Naive thymus-derived CD4-positive, alpha-beta T cell (primary cell): ENCODE data around the gene C18orf54. TPM values are rescaled to one million over a fixed set of nuclear protein-coding genes. Genes with fewer than 3 reads are reported as not detected.

Source experiments
- ATAC-seq: fragments of 150-1000 bp; cut with Tn5 transposase; 2 replicates; pipeline ENCODE4 v1.10.0; 2021; ENCODE audit warnings: mild to moderate bottlenecking, moderate library complexity
- CTCF ChIA-PET: fragments of 350-600 bp; sonication (Branson Sonifier 250); formaldehyde crosslinking; loops from one replicate; lab custom pipeline; 2021; ENCODE audit warnings: antibody characterized with exemption; lab: Charles Lee
- POLR2A ChIA-PET: fragments of 350-600 bp; sonication (Branson Sonifier 250); formaldehyde crosslinking; loops from one replicate; lab custom pipeline; 2021; ENCODE audit warnings: antibody characterized with exemption, inconsistent platforms; lab: Charles Lee
- DNase-seq, 9 donors: peaks; one replicate each; pipeline versions ENCODE4 v3.0.0 to v3.0.0-alpha.2; 2020 to 2022; ENCODE audit warnings: mixed read lengths in 1 of 9
- H3K27ac ChIP-seq: one replicate; pipeline ENCODE4 v1.7.0; 2013; ENCODE audit warnings: mild to moderate bottlenecking, low read depth, low read length, moderate library complexity
- H3K27me3 ChIP-seq, 2 donors: one replicate each; pipeline ENCODE4 v1.7.0; 2013; ENCODE audit warnings: low read length in 2 of 2, mild to moderate bottlenecking in 2 of 2, moderate library complexity in 2 of 2; ENCODE audit not compliant: control insufficient read depth in 2 of 2, insufficient read depth in 2 of 2
- H3K36me3 ChIP-seq, 3 experiments: 1 replicate in 2 of 3; 2 replicates in 1 of 3; pipeline ENCODE4 v1.7.0; 2013; ENCODE audit warnings: low read length in 3 of 3, mild to moderate bottlenecking in 3 of 3, moderate library complexity in 1 of 3; ENCODE audit not compliant: insufficient read depth in 3 of 3, control insufficient read depth in 2 of 3
- H3K4me1 ChIP-seq, 2 donors: one replicate each; pipeline ENCODE4 v1.7.0; 2013; ENCODE audit warnings: low read length in 2 of 2, mild to moderate bottlenecking in 2 of 2, moderate library complexity in 1 of 2; ENCODE audit not compliant: control insufficient read depth in 2 of 2, insufficient read depth in 2 of 2
- H3K4me3 ChIP-seq: 2 replicates; pipeline ENCODE4 v1.7.0; 2013; ENCODE audit warnings: mild to moderate bottlenecking, low read length
- H3K9me3 ChIP-seq, 3 experiments: 1 replicate in 2 of 3; 2 replicates in 1 of 3; pipeline ENCODE4 v1.7.0; 2013; ENCODE audit warnings: low read length in 3 of 3; ENCODE audit not compliant: control insufficient read depth in 2 of 3
- H3K27ac Mint-ChIP-seq, 9 donors: one replicate each; pipeline ENCODE4 v1.8.0; 2020 to 2022; ENCODE audit warnings: mixed read lengths in 9 of 9, mild to moderate bottlenecking in 8 of 9, moderate library complexity in 5 of 9, inconsistent platforms in 2 of 9
- H3K27me3 Mint-ChIP-seq, 5 donors: one replicate each; pipeline ENCODE4 v1.8.0; 2021 to 2022; ENCODE audit warnings: mixed read lengths in 5 of 5, mild to moderate bottlenecking in 1 of 5
- H3K36me3 Mint-ChIP-seq, 5 donors: one replicate each; pipeline ENCODE4 v1.8.0; 2020 to 2022; ENCODE audit warnings: mixed read lengths in 5 of 5, mild to moderate bottlenecking in 3 of 5, inconsistent platforms in 1 of 5
- H3K4me1 Mint-ChIP-seq, 7 donors: one replicate each; pipeline ENCODE4 v1.8.0; 2020 to 2022; ENCODE audit warnings: mixed read lengths in 7 of 7, mild to moderate bottlenecking in 3 of 7, inconsistent platforms in 1 of 7
- H3K4me3 Mint-ChIP-seq, 10 donors: one replicate each; pipeline ENCODE4 v1.8.0; 2020 to 2022; ENCODE audit warnings: mild to moderate bottlenecking in 10 of 10, mixed read lengths in 10 of 10, moderate library complexity in 6 of 10, inconsistent platforms in 2 of 10
- H3K9me3 Mint-ChIP-seq, 11 donors: one replicate each; pipeline ENCODE4 v1.8.0; 2020 to 2022; ENCODE audit warnings: mixed read lengths in 11 of 11, mild to moderate bottlenecking in 4 of 11, inconsistent platforms in 1 of 11, moderate library complexity in 1 of 11
- intact Hi-C, 2 donors: fragments of 100-400 bp; cut with micrococcal nuclease; formaldehyde crosslinking; loops; one replicate each; pipeline ENCODE4 v1.15.1; 2023
- polyA plus RNA-seq, 2 donors: library from polyadenylated mRNA; unstranded; fragments of 300-500 nt; fragmentation: Illumina TruSeq; gene quantifications; one replicate each; pipeline ENCODE4 v1.2.3, GENCODE V29; 2021
- total RNA-seq, 6 experiments: library from RNA in 5 of 6; stranded (reverse) in 5 of 6; gene quantifications; 1 replicate in 5 of 6; 2 replicates in 1 of 6; pipeline ENCODE4 v1.2.3 and lab custom pipeline; 2021 to 2026

Gene C18orf54
- total and polyA plus RNA-seq, 7 experiments from 2014 or later, result 0.44 to 8.3 (median 0.91) TPM

GRCh38 chr18:54415086-54415485 lies 57.4 kb downstream of the C18orf54 start:
- Mint-ChIP-seq H3K27me3 (peaks cover 16 to 43% (median 34%) of the 10 kb centered on the region in 5 donors), H3K9me3 (no peaks in the 10 kb centered on the region), H3K27ac (no peak overlapping the region), H3K4me1 (no peaks in the 10 kb centered on the region), H3K36me3 (no peaks in the 10 kb centered on the region), H3K4me3 (no peak overlapping the region)
- CTCF ChIA-PET, result no interaction called here
- H3K9me3 ChIP-seq, result no peaks in the 10 kb centered on the region
- H3K27ac ChIP-seq, result no peak overlapping the region
- ATAC-seq (no peak), DNase-seq (no peak)
- no peaks in the 10 kb centered on the region for H3K36me3 ChIP-seq
- H3K4me1 ChIP-seq, result no peaks in the 10 kb centered on the region
- H3K27me3 ChIP-seq, result no peaks in the 10 kb centered on the region
- POLR2A ChIA-PET, result no interaction called here
- intact Hi-C loops, result no loop called here
- H3K4me3 ChIP-seq, result no peak overlapping the region

GRCh38 chr18:54416436-54416835 lies 58.7 kb downstream of the C18orf54 start:
- Histone ChIP-seq H3K27ac (no peak overlapping the region), H3K4me1 (no peaks in the 10 kb centered on the region), H3K27me3 (no peaks in the 10 kb centered on the region), H3K36me3 (no peaks in the 10 kb centered on the region), H3K9me3 (no peaks in the 10 kb centered on the region), H3K4me3 (no peak overlapping the region)
- ATAC-seq (no peak), DNase-seq (no peak)
- Mint-ChIP-seq H3K4me1 (no peaks in the 10 kb centered on the region), H3K9me3 (no peaks in the 10 kb centered on the region), H3K36me3 (no peaks in the 10 kb centered on the region), H3K27me3 (peaks cover 18 to 43% (median 29%) of the 10 kb centered on the region in 5 donors), H3K27ac (no peak overlapping the region), H3K4me3 (no peak overlapping the region)
- POLR2A ChIA-PET, result no interaction called here
- CTCF ChIA-PET, result no interaction called here
- intact Hi-C loops, result no loop called here

DNA sequence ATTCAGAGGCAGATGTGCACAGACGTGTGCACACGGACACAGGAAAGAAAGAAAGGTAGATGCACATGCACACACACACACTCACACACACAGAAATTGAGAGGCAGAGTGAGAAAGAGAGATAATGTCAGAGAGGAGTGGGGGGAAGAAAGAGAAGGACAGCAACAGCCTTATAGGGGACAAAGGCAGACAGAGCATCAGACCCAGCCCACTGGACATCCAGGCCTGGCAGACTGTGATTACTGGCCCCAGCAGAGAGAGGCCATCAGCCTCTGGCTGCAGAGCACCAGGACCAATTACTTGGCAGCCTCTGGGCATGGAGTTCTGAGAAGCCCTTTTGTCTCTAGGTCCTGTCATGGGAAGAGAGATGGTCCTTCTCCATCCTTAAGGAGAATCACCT lies 66.1 kb downstream of the C18orf54 start:
- H3K9me3 ChIP-seq, result no peaks in the 10 kb centered on the region
- no peak overlapping the region for H3K27ac ChIP-seq
- no peak overlapping the region for H3K4me3 ChIP-seq
- no peak for DNase-seq
- no peaks in the 10 kb centered on the region for H3K36me3 Mint-ChIP-seq
- intact Hi-C loops, result no loop called here
- ATAC-seq, result peak; percentile 22
- no peak overlapping the region for H3K27ac Mint-ChIP-seq
- no peaks in the 10 kb centered on the region for H3K9me3 Mint-ChIP-seq
- ChIA-PET POLR2A (no interaction called here), CTCF (no interaction called here)
- H3K4me3 Mint-ChIP-seq, result no peak overlapping the region
- no peaks in the 10 kb centered on the region for H3K36me3 ChIP-seq
- no peaks in the 10 kb centered on the region for H3K27me3 ChIP-seq
- no peaks in the 10 kb centered on the region for H3K4me1 Mint-ChIP-seq
- peaks cover 10 to 31% (median 26%) of the 10 kb centered on the region in 5 donors for H3K27me3 Mint-ChIP-seq
- no peaks in the 10 kb centered on the region for H3K4me1 ChIP-seq

DNA sequence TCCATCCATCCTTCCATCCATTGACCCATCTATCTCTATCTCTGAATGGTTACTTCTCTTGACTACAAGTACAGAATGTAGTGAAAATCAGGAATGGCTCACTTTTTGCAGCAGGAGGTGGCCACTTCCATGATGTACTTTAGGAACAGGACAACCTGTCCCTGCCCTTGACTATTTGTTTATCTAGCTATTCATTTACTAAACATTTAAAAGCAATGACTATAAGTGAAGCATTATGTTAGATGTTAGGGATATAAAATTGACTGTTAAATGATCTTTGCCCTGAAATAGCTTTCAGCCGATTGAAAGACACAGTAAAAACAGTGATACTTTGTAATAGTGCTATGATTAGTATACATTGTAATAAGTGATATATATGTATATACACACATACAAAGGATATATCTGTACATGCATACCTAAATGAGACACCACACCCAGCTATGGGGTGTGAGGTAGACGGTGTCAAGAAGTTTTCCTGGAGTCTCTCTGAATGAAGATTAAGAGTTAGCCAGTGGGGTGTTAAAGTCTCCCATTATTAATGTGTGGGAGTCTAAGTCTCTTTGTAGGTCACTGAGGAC lies 68.5 kb downstream of the C18orf54 start:
- intact Hi-C loops, result no loop called here
- ChIA-PET CTCF (no interaction called here), POLR2A (no interaction called here)
- Mint-ChIP-seq H3K4me1 (no peaks in the 10 kb centered on the region), H3K27me3 (peaks cover 10 to 32% (median 17%) of the 10 kb centered on the region in 5 donors), H3K9me3 (no peaks in the 10 kb centered on the region), H3K27ac (no peak overlapping the region), H3K36me3 (no peaks in the 10 kb centered on the region), H3K4me3 (no peak overlapping the region)
- no peak overlapping the region for H3K4me3 ChIP-seq
- H3K4me1 ChIP-seq, result no peaks in the 10 kb centered on the region
- no peak for ATAC-seq
- H3K27ac ChIP-seq, result no peak overlapping the region
- no peaks in the 10 kb centered on the region for H3K36me3 ChIP-seq
- H3K9me3 ChIP-seq, result no peaks in the 10 kb centered on the region
- no peak for DNase-seq
- no peaks in the 10 kb centered on the region for H3K27me3 ChIP-seq

Other genes starting within 250 kb of the C18orf54 start
- 100 to 1,000 TPM in 2 of 5 experiments, 10 to 100 TPM in 3; 69.7 to 118 (median 76.9) TPM for gene MBD2, start 133.2 kb upstream of the C18orf54 start, total RNA-seq
- 1 to 10 TPM; 6.1 to 8.1 TPM for gene MBD2, start 133.2 kb upstream of the C18orf54 start, polyA plus RNA-seq
- gene POLI, start 88.4 kb upstream of the C18orf54 start, total RNA-seq, result 10 to 100 TPM; 25.1 to 52.2 (median 31.8) TPM
- 10 to 100 TPM; 10.4 to 11.7 TPM for gene POLI, start 88.4 kb upstream of the C18orf54 start, polyA plus RNA-seq
- gene STARD6, start within 50 bp of the C18orf54 start, total RNA-seq, result not detected
- gene STARD6, start within 50 bp of the C18orf54 start, polyA plus RNA-seq, result under 1 TPM in 1 of 2 donors, not detected in 1; 0.31 TPM
- not detected for gene DYNAP, start 233.3 kb downstream of the C18orf54 start, total RNA-seq
- gene DYNAP, start 233.3 kb downstream of the C18orf54 start, polyA plus RNA-seq, result not detected